ENCODE results near the gene AKAP6.

GRCh38 chr14:32722631-32723183 is 393.6 kb downstream of the AKAP6 start:
- TF ChIP-seq CTCF (IDR thresholded peaks at IDR 0.05; ENCODE audit: insufficient read depth, low read depth, low read length): no peak
- no peak for TF ChIP-seq EZH2 (IDR thresholded peaks at IDR 0.05; ENCODE audit: insufficient read depth, low read length)
